HL-60/S4 treated with retinoic acid at 250 ng/mL for 4 days and 3 days (cell line): ENCODE results near the gene ATP10A.

Source experiments
- in situ Hi-C: fragments of 300-500 bp; cut with MboI; formaldehyde crosslinking; loops from 2 replicates; pipeline ENCODE4 v1.7.0; 2022; ENCODE audit warnings: low sequenced_read_pairs

Gene ATP10A

DNA sequence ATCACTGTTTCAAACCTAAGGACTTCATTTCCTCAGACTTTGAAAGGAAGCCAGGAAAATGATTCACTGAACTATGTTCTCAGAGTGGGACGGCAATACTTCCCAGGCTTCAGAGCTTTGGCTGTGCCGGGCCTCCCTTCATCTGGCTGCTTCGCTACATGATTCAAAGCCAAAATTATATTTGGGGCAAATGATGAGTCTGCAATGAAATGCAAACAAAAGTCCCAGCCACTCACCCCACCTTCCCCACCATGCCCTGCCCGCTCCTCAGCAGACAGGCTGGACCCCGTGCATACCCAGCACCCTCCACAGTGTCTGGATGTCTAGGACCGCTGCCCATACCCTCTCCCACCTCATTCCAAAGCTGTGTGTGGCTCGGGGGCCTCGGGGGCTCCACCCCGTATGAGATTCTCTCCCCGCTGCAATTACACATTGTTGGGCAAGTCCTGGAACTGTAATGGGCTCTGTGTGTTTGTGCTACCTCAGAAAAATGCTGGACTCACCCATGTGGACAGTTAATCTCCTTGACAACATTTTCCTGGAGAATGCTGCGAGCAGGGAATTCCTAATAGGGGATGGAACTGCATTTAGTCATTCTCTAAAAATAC, 32.2 kb downstream of the ATP10A start:
- in situ Hi-C loops: no loop called here

DNA sequence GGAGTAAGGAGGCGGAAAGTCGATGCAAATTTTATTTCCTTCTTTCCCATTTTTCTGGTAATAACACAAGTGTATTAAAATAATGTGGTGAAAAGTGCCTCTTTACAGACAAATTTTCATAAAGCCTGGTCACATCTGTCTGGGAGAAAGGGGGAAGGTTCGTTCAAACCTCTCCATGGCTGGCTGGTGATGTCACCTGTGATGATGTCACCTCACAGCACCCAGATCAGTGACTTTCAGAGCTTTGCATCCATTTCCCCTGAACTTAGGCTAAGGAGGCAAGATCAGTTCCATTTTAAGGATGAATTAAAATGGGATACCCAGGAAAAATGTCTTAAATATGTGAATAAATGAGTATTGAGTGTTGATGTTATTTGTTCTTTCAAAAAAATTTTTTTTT, 34.1 kb downstream of the ATP10A start:
- in situ Hi-C loops: no loop called here

DNA sequence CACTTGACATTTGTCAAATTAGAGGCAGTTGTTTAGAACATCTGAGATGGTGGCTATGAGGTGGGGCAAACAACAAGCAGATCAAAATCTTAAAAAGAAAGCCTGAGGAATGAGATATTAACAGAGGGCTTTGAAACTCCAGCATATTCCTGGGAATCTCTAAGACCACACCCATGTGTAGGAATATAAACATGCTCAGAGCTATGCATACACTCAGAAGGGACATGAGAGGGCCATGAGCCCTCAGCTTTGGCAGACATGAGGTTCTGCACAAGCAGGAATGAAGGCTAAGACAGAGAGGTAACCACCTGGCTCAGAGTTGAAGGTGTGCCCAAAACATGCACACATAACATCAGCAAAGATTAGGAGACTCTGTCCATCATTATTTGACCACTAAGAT, 37.9 kb downstream of the ATP10A start:
- in situ Hi-C loops: no loop called here

DNA sequence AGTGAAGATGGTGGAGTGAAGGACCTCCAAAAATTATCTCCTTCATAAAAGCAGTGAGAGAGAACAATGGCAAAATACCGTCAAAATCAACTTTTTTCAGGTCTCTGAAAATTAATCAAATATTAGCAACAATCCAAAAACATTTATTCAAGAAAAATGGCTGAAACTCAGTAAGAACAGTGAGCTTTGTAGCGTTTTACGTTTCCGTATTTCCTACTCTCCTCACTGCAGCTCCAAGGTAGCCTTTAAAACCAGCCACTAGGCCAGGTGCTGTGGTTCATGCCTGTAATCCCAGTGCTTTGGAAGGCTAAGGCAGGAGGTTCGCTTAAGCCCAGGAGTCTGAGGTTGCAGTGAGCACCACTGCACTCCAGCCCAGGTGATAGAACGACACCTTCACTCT, 38.5 kb downstream of the ATP10A start:
- in situ Hi-C loops: no loop called here

DNA sequence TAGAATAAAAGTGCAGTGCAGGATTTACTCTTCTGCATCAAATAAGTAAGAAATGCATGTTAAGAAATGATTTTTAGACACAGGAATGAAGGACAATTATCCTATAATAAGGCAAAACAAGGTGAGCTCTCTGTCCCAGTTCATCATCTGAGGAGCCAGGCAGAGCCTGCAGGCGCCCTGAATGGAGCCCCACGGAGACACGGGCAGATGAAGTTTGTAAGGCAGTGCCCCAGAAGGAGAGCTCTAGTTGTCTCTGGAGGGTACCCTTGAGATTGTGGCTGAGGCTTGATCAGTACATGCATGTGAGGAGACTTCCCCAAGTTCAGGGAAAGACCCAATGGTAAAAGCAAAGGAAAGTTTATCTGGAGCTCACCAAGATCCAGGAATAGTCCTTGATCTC, 50.3 kb downstream of the ATP10A start:
- in situ Hi-C loops: no loop called here

DNA sequence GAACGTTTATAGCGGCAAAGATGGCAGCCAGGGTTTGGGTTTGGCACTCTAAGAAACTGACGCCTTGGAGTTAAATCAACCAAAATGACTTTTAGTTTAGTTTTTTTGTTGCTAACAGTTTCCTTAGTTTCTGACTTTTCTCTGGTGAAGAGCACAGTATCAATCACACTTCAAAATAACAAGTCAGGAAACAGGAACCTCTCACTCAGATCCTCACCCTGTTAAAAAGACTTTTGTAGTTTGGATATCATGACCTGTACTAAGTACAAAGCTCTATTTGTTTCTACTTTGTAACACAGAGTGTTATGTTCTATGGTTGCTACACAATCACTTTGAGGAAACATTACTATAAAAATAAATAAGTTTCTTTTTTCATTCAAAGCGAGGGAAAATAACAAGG, 51.1 kb downstream of the ATP10A start:
- in situ Hi-C loops: no loop called here

DNA sequence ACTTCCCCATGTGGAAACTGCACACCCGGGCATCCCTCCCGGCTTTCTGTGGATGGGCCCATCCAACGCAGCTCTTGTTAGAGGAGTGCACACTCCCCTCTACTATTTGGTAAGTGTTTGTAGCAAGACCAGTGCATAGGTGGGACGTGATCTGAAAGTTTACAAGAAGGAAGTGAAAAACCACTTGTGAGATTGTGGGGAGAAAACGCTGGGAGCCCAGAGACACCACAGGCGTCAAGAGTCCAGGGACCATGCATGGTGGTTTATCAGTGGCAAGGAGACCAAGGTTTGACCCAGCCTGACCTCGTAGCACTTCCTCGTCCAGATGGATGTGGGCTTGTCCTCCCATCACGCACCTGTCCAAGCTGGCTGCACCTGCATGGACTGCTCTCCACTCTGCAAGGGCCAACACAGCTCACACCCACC, 51.6 kb downstream of the ATP10A start:
- in situ Hi-C loops: no loop called here

DNA sequence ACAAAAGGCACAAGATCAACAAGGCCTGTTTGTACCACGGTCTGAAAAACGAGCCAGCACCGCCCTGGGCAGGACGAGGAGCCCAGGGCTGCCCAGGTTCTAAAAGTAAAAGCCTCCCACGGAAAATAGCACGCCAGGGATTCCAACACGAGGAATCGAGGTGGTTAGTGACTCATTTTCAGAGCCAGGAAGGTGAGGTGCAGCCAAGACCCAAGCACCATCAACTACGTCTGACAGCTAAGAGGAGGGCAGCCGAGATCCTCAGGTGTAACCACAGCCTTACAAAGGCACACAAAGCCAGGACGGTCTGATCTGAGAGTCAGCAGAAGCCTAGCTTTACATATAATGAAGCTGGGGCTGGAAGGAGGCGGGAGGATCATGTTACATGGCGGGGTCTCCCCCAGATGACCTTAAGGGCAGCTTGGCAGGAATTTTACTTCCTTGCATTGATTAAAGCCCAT, 52.5 kb downstream of the ATP10A start:
- in situ Hi-C loops: no loop called here

DNA sequence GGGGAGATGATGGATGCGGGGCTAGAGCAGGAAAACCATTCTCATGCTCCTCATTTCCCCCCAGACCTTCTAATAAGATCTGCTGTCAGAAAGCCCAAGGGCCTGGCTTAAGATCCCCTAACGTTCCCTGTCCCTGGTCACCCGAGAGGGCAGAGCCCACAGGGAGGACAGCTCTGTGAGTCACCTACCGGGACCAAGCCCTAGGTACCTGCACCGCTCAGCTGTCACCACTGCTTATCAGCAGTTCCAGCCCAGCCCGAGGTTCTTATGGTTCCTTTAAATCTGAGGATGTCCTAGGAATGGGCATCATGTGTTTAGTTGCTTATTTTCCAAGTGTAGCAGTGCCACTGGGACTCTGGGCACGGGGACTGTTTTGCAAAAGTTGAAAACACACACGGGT, 53.0 kb downstream of the ATP10A start:
- in situ Hi-C loops: no loop called here

DNA sequence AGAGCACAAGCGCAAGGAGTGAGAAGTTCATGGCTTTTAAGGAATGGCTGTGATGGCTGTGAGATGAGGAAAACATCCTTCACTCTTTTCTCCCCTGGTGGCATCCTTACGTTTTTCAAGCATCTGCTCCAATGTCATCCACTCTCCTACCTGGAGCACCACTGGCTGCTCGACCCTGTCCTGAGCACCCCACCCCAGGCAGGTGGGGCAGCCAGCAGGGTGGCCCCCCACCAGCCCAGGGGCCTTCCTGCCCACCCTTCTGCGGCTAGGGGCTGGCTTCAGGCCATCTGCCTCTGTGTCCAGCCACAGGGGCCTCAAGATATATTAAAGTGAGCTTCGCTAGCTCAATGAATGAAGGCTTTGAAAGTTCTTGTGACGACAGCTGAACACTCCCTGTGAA, 56.1 kb downstream of the ATP10A start:
- in situ Hi-C loops: no loop called here

DNA sequence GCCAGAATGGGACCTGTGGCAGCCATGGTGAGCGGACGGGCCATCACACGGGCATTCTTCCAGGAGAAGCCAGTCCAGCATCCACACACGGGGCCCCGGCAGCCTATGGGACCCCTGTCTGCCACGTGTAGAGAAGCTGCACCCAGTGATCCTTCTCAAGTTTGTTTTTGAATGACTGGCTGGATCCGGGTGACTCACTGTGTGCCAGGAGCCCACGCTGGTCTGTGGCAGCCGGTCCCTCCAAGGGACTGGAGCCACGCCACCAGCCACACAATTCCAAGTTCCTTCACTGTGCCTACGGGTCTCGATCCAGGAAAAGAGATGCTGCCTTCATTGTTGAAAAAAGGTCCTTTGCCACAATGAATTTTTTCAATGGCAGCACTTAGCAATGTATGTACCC, 58.1 kb downstream of the ATP10A start:
- in situ Hi-C loops: no loop called here

DNA sequence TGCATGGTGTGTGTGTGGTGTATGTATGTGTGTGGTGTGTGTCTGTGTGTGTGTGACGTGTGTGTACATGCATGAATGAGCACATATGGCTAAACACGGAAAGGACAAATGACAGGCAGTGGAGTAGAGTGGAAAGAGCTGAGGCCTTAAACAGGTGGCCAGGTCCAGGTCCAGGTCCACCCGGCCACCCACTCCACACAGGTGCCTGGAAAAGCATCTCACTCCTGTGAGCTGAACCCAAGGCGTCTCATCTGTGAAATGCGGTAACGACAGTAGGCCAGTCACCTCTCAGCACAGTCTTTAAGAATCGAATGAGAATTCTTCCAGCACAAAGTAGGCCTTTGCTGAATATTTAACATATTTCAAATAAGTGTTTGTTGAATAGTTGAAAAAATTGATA, 58.7 kb downstream of the ATP10A start:
- in situ Hi-C loops: no loop called here

DNA sequence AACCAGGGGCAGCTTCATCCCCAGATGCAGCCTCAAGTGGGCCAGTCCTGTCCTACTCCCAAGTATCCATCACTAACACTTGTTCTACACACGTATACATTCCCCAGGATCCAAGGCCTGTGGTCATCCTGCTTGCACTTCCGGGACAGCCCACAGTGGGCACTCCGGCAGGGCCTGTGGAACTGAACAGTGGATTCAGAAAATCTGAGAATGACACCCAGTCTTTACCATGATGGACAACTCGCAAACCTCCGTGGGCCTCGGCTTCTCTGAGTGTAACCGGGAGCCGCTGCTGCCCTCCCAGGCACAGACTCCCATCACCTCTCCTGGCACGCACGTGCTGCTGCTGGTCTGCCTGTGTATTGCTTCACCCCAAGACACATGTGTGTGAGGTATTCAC, 59.6 kb downstream of the ATP10A start:
- in situ Hi-C loops: no loop called here

DNA sequence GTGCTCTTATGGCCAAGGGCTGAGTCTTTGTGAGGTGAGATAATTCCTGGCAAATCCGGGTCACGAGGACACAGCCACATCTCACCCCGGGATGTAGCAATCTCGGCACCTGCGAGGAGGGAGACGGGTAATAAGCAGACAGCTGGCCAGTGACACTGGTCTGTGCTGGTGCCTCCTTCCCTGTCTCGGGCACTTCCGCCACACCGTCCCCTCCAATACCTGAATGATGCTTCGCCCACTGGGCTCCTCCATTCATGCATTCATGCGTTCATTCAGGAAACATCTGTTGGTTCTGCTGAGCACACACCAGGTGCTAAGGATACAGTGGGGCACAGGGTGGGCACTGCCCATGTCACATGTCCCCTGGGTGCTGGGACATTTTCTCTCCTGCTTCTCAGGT, 60.1 kb downstream of the ATP10A start:
- in situ Hi-C loops: no loop called here

DNA sequence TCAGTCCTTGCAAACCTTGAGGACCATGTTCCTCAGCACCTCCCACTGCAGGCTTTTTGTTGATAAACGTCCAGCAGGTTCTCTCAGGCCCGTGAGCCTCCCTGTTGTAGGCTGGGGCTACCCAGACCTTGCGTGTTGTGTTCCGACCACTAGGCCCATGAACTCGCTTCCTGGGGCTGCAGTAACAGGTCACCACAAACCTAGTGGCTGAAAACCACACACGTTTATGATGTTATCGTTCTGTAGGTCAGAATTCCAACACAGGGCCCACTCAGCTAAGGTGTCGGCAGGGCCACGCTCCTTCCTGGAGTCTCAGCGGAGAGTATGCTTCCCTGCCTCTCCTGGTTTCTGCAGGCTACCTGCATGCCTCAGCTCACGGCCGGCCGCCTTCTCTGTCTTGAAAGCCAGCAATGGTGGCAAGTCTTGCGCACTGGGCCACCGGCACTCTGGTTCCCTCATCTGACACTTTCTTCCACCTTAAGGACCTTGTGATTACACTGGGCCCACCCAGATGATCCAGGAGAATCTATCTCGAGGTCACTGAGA, 60.8 kb downstream of the ATP10A start:
- in situ Hi-C loops: no loop called here

DNA sequence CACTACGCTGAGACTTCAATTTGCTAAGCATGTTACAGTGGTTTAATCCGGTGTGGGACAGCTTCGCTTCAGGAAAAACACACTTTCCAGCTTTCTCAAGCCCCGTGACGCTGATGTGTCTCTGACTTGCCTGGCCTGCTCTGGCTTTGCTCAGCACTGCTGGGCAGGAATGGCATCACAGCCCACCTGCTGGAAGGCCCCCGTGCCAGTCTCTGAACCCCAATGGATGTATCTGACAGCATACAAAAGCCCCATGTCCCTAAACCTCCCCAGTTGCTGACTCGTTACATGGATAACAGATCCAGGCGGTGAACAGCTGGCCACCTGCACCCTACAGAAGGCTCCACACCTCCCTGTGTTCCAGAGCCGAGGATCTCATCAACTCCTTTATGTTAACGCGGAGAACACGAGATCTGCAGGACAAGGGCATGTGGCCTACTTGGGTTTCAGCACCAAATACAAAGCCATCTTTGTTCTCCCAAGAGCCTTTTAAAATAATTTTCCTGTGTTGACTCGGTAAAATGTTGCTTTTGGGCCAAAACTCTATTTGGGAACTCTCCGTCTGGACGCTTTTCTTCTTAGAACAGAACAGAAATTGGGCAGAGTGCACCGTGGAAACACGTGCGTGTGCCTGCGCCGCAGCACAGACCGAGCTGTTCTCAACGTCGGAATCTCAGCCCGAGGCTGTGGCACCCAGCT, 61.4 kb downstream of the ATP10A start:
- in situ Hi-C loops: no loop called here

DNA sequence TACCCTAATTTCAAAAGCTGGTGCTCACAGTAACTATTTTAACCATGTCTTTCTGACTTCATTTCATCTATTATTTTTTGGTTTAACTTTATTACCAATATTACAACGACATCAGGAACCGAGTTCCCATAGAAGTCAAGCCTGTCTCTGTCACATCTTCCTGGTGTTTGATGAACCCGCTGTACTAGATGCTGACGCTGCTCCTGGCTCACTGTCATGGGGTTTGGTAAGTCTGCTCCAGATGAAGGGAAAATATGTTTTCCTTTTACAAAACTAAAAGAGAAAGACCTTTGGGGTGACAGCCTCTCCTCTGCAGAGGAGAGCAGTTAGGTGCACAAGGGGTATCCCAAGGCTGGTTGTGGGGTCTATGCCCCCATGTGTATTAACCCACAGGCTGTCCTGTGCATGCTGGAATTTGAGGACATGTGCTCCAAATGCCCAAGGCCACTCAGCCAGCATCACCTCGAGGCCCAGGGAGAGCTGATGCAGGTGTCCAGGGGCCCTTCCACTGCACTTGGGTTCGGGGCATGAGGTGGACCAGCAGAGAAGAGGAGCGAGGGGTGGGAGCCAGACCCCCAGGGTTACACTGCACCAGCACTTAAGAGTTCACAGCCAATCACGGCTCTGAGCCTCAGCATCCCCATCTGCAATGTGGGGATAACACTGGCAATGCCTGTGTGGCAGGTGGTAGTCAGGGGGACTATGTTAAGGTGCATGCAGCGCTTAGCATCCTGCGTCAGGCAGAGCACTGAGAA, 62.2 kb downstream of the ATP10A start:
- in situ Hi-C loops: no loop called here

DNA sequence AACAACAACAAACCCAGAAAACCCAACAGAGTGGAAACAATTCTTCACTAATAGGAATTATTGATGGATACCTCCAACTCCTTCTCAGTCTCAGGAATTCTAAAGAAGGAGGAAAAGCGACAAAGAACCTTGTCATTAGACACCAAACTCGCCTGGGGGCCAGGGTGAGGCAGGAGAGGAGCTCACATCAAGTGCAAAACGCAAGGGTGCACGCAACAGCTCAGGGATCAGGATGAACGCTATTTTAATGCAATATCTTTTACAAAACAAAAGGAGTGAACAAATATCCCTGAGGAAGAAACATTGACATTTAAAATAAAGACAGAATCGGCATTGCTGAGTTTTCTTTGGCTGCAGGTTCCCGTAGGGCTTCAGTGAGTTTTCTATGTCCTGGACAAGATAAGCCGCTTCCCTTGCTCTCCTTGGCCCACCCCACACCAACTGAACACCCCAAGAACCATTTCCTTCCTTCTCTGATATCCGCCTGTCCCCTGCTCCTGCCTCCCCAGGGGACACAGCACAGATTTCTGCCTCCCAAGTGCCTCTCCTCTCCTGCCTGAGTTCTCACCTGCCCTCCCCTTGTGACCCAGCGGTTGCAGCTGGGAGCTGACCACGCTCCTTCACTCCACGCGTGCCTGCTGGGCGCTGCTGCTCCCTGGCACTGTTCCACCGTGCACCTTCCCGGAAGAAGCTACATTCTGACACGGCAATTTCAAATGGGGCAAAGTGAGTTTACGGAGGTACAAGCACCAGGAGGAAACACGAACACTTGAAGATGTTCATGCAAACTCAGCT, 63.0 kb downstream of the ATP10A start:
- in situ Hi-C loops: no loop called here

DNA sequence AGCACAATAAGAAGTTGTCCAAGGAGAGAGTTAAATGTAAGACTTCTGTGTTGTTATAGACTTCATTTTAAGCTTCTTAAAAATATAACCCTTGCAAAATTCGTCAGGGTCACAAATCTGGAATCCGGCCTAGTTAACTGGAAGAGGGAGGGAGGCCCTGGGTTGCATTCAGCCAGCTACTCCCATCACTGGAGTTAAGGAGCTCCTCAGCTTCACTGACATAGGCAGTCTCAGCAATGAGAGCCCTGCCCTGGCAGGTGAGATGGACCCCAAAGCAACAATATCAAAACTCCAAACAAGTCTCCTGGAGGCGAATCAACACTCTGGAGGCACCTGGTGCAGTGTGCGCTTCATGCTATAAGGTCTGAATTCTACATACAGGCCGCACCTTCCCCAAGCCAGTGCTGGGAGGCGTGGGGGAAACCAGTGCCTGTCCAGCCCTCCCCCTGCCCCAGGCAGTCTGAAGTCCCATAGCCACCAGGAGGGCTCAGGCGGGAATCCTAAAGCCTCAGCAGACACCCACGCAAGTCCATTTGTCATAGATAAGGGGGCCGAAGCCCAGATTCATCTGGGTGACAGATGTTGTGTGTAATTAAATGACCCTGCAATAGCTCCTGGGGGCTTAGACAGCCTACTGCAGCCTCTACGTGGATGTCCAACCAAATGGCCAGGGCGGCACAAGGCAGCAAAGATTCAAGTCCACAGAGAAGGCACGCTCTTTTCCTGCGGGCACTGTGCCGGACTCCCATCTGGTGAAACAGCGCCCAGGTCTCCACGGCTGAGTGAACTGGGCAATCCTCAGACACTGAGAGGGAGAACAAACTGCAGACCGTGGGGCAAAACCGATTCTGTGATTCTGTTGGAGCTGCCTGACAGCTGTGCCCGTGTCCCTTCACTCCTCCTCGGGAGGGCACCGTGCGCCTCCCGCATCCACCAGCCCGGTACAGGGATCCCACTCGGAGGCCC, 64.9 kb downstream of the ATP10A start:
- in situ Hi-C loops: no loop called here

DNA sequence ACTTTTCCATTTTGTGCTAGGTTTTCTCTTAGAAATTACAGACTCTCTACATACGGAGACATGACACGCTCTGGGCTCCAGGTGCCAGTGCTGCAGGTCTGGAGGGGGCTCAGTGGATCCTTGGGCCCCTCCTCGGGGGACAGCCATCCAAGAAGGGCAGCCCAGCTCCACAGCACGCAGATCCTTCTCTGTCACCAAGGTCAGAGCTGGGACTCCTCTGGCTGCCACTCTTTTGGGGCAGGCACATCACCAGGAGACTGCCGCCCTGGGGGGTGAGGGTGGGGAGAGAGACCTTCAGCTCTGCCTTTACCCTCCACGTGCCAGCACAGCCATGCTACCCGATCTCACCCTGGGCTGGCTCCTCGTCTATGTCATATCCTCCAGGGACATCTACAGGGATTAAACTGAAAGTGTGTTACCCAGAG, 65.6 kb downstream of the ATP10A start:
- in situ Hi-C loops: no loop called here
